HL-60/S4 treated with retinoic acid at 250 ng/mL for 4 days and 3 days (cell line): ENCODE measurements around the gene SFMBT1.

Experiments used
- in situ Hi-C: fragments of 300-500 bp; cut with MboI; formaldehyde crosslinking; loops from 2 replicates; pipeline ENCODE4 v1.7.0; 2022; ENCODE audit warnings: low sequenced_read_pairs

SFMBT1 gene

DNA sequence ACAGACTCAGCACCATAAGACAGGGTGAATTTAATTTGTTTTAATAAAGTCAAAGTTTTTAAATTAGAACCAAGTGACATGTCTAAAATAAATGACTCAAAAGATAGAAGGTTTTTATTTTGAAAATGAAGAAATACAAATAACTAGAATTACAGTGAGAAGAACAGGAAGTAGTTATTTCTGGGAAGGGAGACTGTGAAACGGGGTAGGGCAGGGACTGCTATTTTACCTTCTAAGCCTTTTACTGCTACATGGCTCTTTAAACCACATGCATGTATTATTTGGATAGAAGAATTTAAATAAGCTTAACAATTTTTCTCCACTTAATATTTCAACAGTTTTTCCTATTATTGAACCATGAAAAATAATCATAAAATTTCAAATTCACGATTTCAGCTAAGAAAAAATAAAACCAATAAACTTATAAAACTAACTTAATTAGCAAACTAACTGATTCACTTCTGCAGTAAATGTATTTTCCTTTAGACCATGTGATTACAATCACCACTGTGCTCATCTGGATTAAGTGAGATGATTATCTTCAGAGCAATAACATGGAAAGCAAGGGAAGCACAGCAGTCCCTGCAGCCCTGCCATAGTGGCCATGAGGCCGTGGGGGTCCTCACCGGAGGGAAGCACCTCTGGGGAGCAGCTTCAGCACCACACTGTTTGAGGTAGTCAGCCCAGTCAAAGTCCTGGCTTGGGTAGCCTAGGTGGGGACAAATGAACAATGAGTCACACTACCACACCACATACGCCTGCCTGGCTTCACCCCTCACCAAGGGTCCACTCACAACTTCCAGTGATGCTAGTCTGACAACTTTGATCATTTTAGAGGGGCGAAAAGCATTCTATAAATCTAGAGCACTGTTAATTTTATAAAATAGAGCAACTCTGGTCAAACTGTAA, 120.2 kb downstream of the SFMBT1 start:
- in situ Hi-C loops: no loop called here

DNA sequence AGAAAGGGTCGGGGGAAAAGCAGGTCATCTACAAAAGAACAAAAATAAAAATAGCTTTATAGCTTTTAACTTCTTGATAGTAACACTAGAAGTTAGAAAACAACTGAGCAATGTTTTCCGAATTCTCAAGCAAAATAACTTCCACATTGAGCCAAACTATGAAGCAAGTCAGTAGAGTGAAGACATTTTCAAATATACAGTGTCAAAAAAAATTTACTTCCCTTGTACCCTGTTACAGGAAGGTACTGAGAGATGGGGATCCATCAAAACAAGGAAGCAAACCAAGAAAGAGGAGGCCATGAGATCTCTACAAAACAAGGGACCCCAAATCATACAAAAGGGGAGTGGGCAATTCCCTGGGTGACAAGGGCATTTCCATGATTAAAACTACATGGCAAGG, 121.9 kb downstream of the SFMBT1 start:
- in situ Hi-C loops: no loop called here

DNA sequence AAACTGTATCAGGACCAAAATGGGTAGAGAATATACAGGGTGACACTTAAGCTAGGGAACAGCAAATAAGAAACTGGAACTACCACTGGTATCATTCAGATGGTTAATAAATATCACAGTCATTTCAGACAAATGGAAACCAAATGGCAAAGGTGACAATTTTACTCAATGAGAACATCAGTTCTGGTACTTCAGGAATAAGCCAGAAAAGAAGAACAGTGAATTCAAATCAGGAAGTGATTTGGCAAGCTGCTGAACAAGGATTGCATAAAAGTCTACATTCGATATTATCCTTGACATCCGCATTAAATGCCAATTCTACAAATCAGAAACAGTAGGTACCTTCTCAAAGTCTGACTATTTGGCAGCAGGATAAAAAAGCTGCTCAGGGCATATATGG, 125.0 kb downstream of the SFMBT1 start:
- in situ Hi-C loops: no loop called here

DNA sequence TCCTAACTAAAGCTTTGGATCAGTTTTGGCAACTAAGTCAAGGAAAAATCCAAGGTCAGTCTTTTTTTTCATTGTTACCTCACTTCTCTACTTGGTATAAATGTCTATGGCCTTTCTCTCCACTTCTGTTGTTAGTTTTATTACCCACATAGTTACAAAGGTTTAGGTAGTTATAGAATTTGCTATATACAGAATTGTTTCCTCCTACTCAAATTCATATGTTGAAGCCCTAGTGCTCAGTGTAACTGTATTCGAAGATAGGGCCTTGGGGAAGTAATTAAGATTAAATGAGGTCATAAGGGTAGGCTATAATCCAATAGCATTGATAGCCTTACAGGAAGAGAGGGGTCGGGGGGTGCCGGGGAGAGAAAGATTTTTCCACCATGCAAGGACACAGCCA, 128.8 kb downstream of the SFMBT1 start:
- in situ Hi-C loops: no loop called here

DNA sequence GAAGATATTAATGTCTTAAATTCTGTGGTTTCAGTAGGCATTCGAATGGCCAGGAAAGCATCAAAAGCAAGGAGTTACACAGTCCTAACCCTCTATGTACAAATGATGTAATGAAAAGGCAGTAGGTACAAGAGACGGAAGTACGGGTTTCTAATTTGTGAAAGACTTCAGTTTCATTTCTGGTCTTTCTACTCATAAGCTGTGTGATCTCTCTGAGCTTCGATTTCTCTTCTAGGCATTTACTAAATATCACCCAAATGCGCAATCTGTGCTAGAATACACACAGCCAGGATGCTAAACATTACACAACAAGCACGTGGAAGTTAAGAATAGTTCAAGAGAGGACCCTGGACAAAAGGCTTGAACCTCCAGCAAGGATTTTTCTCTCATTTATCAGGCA, 130.6 kb downstream of the SFMBT1 start:
- in situ Hi-C loops: no loop called here

DNA sequence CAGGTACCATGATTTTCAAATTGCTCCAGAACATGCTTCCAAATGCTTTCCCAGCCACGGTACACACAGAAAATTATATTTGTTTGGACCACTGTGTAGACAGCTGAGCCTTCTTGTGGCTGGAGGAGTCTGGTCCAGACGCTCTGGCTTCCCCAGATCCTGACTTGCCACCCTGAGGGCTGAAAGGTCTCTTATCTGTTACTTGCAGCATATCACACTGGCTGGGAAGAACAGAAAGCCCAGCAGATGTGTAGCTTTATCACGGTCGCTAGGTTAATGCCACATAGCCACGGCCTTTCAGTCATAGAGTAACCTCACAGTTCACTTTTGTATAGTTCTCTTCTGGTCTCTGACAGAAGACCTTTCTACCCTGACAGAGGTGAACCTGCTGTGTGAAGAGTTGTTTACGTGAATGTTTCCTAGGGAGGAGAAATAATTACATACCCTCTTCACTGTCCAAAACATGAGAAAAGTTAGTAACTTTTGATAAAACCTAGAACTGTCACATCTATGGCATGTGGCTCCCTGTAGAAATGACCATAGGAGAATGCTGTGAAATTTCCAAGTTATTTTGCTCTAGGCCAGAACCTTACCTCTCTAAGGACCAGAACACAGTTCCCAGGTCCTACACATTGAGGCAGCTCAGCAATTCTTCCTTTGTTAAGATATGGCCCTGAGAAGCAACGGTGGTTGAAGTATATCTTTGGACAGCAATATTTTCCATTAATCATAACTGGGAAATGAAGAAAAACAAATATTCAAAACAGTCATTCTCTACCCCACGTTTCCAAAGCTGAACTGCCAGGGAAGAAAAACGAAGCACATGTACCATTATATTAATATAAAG, 132.8 kb downstream of the SFMBT1 start:
- in situ Hi-C loops: no loop called here

DNA sequence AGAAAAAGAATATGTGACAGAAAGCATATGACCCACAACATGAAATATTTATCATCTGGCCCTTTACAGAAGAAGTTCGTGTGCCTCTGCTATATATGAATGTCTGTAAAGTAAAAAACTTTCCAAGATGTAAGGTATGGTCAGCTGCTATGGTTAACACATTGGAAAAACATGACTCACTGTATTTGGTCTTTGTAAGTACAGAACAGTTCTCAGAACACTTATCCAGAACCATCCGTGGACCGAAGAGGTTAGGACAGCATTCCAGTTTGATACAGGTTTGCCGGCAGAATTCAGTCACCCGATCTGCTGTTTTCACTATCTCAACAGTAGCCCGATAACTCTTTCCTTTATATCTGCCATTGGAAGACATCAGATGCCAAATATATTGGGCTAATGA, 135.1 kb downstream of the SFMBT1 start:
- in situ Hi-C loops: no loop called here

DNA sequence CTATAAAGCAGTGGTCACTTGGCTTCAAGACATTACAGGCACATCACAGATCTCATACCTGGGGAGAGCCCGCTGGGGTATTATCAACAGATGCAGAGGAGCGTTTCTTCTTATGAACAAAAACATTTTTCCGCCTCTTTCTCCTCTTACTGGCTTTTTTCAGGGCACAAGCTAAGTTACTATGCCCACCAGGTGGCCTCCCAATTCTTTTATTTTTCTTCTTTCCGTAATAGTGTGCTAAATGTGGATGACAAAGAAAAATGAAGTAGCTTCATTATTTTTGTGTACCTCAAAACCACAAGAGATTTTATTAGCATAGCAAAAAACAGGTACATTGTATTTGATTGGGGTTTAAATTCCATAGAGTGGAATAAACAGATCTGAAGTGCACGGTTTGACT, 138.4 kb downstream of the SFMBT1 start:
- in situ Hi-C loops: no loop called here

DNA sequence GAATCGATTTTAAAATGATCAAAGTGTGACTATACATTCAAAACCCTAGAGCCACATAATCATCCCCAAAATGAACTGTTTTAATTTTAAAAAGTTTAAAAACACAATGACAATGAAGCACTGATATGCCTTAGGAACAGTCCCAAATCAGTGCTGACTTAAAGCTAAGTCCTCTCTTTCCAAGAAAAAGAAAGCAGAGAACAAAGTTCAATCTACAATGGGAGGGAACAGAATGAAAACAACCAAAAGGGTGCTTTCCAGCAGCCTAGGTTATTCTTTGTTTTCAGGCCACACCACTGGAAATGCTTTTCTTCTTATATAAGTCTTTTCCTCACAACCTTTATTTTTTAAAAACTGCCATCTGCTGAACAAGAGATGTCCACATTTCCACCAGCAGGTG, 141.3 kb downstream of the SFMBT1 start:
- in situ Hi-C loops: no loop called here

DNA sequence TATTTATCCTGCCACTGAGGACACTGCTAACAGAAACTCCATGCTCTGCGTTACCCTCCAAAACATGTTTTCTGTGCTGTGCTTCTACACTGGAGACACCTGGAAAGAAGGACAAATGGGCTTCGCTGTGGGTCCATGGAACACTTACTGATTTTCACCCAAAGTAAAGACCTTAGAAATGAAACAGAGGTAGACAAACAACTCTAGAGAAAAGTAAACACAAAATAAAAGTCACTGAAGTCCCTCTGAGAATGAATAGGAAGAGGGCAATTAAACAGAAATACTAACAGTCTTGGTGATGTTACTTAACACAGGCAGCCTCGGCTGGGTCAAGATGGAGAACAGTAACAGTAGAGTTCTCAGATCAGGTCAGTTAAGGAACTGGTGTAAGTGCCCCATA, 141.9 kb downstream of the SFMBT1 start:
- in situ Hi-C loops: no loop called here

DNA sequence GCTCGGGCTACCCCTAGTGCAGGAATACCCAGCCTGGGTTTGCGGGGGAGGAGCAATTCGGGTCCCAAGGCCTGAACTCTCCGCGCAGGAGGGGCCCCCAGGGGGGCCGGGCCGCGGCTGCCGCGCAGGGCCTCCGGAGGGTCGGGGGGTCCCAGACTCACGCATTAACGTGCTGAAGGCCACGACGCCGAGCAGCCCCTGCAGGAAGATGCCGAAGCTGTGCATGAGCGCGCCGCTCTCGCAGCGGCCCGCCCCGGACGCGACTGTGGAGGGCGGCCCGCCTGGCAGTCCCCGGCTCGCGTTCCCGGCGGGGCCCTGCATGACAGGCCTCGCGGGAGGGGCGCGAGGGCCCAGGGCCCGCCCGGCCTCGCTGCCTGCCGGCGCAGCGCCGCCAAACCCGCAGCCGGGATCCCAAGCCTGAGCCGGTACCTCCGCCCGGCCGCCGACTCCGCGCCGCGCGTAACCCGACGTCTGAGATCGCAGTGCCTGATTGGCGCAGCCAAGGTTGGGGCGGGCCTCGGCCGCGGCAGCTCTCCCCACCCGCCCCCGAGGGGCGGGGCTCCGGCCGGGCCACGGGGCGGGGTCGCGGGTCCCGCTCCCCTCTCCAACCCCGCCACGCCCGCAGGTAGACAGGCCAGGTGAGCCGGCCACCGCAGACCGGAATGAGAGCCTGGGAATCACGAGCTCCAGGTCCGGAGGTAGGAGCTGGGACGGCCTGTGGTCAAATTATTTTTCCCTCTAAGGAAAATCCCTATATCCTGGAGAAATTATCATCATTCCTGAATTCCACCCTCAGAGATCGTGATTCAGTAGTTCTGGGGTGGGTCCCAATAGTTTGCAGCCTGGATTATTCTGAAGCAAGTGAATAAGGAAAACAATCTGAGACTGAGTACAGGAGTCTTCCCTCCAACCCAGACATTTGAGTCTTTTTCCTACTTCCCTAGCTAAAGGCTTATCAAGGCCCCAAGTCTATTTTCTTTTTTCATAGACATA, 148.4 kb downstream of the SFMBT1 start, which contains the start of gene STIMATE:
Gene STIMATE (minus strand): TSS at position 419 of the 993 bp plus-strand sequence. CDS start 98 bp downstream, at position 321.
- in situ Hi-C loops: no loop called here

DNA sequence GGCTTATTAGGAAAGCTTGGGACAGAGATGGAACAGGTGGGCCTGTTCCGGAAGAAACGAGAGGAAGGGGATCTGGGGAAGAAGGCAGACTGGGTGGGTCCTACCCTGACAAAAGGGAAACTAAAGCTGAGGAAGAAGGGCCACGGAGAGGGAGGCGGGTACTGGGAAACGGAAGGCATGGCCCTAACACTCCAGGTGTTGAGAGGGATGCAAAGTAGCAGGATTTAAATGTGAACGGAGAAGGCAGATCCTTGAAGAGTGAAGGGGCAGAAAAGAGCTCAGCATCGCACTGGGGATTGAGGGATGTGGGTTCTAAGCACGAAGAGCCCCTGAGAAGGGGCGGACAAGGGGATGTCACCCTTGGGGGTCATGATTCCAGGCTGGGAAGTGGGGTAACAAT, 149.3 kb downstream of the SFMBT1 start:
- in situ Hi-C loops: no loop called here

DNA sequence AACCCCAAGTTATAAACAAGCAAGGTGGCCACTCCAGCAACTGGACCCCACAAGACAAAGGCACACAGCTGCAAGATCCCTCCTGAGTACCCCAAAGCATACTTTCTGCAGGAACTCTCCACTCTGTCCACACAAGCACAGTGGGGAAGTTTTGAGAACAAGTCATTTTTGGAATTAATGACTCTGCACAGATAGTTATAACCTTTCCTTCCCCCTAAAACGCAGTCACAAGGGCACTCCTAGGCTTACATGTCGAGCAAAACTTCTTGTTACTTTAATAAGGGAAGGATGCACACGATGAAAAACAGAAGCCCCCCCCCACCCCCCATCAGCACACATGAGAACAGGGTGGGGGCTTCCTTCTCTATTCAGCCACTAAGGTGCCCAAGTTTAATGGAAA, 149.7 kb downstream of the SFMBT1 start:
- in situ Hi-C loops: no loop called here

DNA sequence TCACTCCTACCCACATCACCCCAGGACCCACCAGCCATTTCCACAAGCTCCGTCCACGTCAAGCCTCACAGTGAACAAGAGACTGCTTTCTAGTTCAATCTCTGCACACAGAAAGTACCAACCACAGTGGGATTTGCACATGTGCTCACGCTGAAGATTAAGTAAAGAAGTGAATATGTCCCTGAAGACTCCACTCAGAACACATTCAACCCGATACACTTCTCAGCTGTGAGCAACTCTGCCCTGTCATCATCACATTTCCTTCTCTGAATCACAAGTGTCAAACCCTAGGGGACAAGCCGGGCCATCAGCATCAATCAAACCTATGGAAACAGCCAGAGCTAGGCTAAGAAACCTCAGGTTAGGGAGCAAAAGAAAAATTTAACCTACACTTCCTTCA, 150.5 kb downstream of the SFMBT1 start:
- in situ Hi-C loops: no loop called here

DNA sequence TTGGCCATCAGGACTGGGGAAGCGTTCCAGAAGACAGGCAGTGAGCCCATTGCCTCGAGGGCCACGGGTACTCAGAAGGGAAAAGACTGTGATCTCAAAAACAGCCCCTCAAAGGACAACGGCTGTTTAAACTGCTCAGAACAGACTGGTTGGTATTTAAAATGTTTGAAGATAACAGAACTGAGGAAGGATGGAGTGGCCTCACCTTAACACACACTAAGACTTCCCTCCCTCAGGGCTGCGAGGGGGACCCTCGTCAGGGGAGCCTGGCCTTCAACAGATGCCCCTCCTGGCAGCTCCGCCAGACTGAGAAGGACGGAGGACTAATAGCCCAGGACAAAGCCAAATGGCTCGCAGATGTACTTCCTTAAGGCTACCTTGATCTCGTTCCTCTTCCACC, 151.1 kb downstream of the SFMBT1 start:
- in situ Hi-C loops: no loop called here

DNA sequence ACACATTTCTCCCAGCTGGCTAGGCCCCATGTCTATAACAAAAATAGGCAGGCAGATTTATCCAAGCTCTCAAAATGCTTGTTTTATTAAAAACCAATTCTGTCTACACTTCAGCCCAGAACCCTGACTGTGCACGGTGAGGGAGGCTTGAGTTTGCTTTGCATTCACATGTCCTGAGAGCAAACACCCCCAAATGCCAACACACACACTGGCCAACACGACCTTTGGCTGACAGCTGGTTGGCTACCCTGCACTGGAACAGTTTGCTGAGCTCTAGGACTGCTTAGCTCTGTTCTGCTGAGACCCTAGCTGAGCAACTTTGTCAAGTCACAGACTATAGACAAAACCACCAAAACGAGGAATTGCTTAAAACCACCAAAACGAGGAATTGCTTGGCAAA, 152.2 kb downstream of the SFMBT1 start:
- in situ Hi-C loops: no loop called here

DNA sequence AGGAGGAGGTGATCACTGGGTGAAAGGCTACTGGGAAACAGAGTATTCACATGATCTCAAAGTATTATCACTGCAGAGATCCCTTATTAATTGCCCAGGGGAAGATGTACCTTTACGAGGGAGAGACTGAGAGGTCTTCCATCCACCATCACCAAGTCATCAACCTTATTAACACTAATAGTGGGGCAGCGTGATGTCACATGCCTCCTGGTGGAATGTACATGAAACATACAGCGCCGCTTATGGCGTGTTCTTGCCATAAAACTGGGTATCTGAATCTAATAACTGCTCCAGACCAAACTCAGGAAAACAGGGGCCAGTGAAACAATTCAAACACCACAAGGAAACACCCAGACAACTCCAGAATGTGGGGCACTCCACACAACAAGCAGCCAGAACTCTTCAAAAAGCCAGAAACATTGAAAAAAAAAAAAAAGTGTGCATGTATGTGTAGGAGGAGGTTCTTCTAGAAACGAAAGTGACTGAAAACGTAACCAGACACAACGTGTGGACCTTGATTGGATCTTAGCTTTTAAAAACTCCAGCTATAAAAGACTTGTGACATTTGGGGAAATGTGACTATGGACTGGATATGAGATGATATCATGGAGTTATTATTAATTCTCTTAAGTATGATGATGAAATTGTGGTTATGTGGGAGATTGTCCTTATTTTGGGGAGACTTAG, 153.1 kb downstream of the SFMBT1 start:
- in situ Hi-C loops: no loop called here

DNA sequence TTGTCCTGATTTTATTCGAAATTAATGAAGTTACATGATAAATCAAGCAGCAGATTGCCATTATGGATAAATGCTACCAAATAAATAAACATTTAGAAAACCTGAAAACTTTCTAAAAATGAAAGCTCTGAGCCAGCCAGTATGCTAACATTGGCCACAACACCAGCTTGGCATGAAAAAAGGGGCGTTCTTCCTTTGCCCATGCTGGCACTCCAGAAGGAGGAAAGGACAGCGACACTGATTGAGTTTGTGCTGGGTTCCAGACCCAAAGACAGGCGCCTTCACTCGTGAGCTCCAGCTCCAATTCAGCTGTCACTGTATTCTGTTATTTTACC, 153.6 kb downstream of the SFMBT1 start:
- in situ Hi-C loops: no loop called here

DNA sequence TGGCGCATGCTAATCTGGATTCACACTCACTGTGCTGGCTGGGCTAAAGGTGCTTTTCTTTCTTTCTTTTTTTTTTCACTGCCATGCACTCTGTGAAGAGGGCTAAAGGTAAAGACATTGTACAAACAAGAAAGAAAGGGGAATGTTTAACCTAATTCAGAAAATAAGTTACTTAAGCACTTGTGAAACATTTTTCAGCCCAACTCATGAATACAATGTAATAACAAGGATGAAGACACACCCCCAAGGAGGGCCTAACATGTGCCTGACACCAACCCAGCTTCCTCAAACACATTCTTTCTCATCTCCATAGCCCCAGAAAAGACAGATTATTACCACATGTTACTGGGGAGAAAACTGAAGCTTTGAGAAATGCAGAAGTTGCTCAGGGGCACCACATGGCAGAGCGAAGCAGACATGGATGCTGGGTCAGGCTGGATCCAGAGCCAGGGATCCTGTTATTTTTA, 154.2 kb downstream of the SFMBT1 start:
- in situ Hi-C loops: no loop called here

DNA sequence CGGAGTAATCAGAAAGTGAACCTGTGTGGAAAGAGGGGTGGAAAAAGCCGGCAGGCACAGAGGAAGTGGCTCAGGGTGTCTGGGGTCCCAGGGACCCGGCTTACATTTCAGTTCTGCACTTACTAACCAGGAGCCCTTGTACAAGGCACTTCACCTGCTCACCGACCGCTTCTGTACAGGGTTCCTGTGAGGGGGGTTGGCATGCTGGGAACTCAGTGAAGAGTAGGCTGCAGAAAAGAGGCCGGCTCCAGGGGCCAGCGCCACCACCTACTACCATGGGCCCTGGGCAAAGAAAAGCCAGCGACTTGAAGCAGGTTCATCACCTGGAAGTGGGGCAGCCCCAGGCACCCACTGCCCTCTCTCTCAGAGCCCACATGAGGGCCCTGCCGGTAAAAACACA, 154.7 kb downstream of the SFMBT1 start:
- in situ Hi-C loops: no loop called here
